ENCODE measurements around the gene AACS. TPM values are rescaled to one million over a fixed set of nuclear protein-coding genes. Genes with fewer than 3 reads are reported as not detected.

AACS gene
- total RNA-seq, 1 donor from 2014 or later, result 16.6 TPM

DNA sequence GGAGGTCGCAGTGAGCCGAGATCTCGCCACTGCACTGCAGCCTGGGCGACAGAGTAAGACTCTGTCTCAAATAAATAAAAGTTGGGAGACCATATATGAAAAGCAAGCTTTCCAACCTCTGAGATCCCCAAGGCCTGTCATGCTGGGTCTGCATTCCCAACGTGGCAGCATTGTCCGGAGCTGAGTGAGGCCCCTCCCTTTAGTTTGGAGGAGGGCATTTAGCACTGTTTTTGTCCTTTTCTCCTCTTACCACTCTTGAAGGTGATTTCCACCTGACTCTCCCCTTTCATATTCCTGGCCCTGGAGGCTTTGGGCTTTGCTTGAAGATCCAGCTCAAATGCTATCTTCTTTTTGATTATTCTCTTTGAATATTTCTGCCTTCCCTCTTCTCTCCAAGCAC, 3.2 kb downstream of the AACS start:
- Histone ChIP-seq H3K4me2 (no peak overlapping the region), H2AFZ (replicated peaks) (no peak overlapping the region), H3F3A (ENCODE audit: low read depth) (peaks cover 8% of the 10 kb centered on the region), H3K9me3 (ENCODE audit: low read depth) (no peaks in the 10 kb centered on the region), H3K27ac (no peak overlapping the region), H4K20me1 (ENCODE audit: low read depth) (no peaks in the 10 kb centered on the region), H3K4me3 (no peak overlapping the region), H3K27me3 (peaks cover 13% of the 10 kb centered on the region), H3K36me3 (no peaks in the 10 kb centered on the region), H3K9ac (no peak overlapping the region), H3K79me2 (ENCODE audit: low read depth) (no peaks in the 10 kb centered on the region), H3K4me1 (peaks cover 14% of the 10 kb centered on the region)
- Mint-ChIP-seq H3K9me3 (no peaks in the 10 kb centered on the region), H3K27ac (no peak overlapping the region), H3K36me3 (peaks cover 3% of the 10 kb centered on the region), H3K4me3 (no peak overlapping the region), H3K27me3 (ENCODE audit: insufficient read depth, low read depth) (peaks cover 5% of the 10 kb centered on the region), H3K4me1 (peaks cover 11% of the 10 kb centered on the region)
- TF ChIP-seq, protein P1, sequence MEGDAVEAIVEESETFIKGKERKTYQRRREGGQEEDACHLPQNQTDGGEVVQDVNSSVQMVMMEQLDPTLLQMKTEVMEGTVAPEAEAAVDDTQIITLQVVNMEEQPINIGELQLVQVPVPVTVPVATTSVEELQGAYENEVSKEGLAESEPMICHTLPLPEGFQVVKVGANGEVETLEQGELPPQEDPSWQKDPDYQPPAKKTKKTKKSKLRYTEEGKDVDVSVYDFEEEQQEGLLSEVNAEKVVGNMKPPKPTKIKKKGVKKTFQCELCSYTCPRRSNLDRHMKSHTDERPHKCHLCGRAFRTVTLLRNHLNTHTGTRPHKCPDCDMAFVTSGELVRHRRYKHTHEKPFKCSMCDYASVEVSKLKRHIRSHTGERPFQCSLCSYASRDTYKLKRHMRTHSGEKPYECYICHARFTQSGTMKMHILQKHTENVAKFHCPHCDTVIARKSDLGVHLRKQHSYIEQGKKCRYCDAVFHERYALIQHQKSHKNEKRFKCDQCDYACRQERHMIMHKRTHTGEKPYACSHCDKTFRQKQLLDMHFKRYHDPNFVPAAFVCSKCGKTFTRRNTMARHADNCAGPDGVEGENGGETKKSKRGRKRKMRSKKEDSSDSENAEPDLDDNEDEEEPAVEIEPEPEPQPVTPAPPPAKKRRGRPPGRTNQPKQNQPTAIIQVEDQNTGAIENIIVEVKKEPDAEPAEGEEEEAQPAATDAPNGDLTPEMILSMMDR (IDR thresholded peaks at IDR 0.05), result no peak
- TF ChIP-seq EZH2phosphoT487 (IDR thresholded peaks at IDR 0.05), result no peak
- no peak for TF ChIP-seq EZH2 (IDR thresholded peaks at IDR 0.05)
- no peak for DNase-seq (ENCODE audit: low spot score)

DNA sequence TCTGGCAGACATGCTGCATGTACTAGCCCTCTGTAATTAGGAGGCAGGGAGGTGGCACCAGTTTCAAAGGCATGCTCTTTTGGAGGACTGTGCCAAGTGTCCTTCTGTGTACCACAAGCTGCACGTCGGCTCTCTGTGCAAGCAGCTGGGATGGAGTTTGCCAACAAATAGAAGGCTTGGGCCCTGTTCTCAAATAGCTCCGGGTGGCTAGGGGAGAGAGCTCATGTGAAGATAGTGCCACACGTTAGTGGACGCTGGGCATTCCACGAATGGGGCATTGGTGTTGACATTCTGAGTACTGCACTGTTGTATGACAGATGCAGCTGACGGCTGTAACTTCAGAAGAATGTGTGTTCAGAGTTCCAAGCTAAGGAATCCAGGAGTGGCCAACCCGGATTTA, 4.4 kb downstream of the AACS start:
- Mint-ChIP-seq H3K9me3 (no peaks in the 10 kb centered on the region), H3K27me3 (ENCODE audit: insufficient read depth, low read depth) (peaks cover 5% of the 10 kb centered on the region), H3K4me1 (peaks cover 11% of the 10 kb centered on the region), H3K36me3 (peaks cover 3% of the 10 kb centered on the region), H3K4me3 (no peak overlapping the region), H3K27ac (no peak overlapping the region)
- Histone ChIP-seq H4K20me1 (ENCODE audit: low read depth) (no peaks in the 10 kb centered on the region), H3K79me2 (ENCODE audit: low read depth) (no peaks in the 10 kb centered on the region), H3K4me3 (no peak overlapping the region), H3K9ac (no peak overlapping the region), H3K4me2 (no peak overlapping the region), H3K9me3 (ENCODE audit: low read depth) (no peaks in the 10 kb centered on the region), H3K36me3 (no peaks in the 10 kb centered on the region), H3K4me1 (peaks cover 13% of the 10 kb centered on the region), H3F3A (ENCODE audit: low read depth) (peaks cover 8% of the 10 kb centered on the region), H2AFZ (replicated peaks) (no peak overlapping the region), H3K27me3 (peaks cover 2% of the 10 kb centered on the region), H3K27ac (no peak overlapping the region)
- DNase-seq (ENCODE audit: low spot score), result no peak
- TF ChIP-seq EZH2 (IDR thresholded peaks at IDR 0.05) (no peak), EZH2phosphoT487 (IDR thresholded peaks at IDR 0.05) (no peak)
- TF ChIP-seq, protein P1 (IDR thresholded peaks at IDR 0.05), result no peak

DNA sequence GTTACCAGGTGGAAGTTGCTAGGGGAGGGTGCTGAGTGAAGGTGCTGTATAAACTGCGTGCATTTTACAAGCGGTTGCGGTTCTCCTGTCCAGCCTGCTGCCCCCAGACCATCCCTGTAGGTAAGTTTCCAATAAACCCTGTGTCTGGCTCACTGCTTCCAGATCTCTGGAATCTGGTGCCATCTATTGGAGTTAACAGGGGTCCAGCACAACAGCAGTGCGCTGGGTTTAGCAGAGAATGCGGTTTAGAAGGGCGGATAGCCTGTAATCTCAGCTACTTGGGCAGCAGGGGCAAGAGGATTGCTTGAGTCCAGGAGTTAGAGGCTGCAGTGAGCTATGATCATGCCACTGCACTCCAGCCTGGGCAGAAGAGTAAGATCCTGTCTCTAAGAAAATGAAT, 4.9 kb downstream of the AACS start:
- H3K9me3 ChIP-seq (ENCODE audit: low read depth), result no peaks in the 10 kb centered on the region
- Mint-ChIP-seq H3K27ac (no peak overlapping the region), H3K9me3 (no peaks in the 10 kb centered on the region), H3K36me3 (peaks cover 3% of the 10 kb centered on the region), H3K27me3 (ENCODE audit: insufficient read depth, low read depth) (peaks cover 5% of the 10 kb centered on the region), H3K4me1 (peaks cover 11% of the 10 kb centered on the region), H3K4me3 (no peak overlapping the region)
- H3K79me2 ChIP-seq (ENCODE audit: low read depth), result no peaks in the 10 kb centered on the region
- H4K20me1 ChIP-seq (ENCODE audit: low read depth), result no peaks in the 10 kb centered on the region
- no peak overlapping the region for H3K27ac ChIP-seq
- H3F3A ChIP-seq (ENCODE audit: low read depth), result peaks cover 8% of the 10 kb centered on the region
- H3K4me2 ChIP-seq, result no peak overlapping the region
- H3K4me1 ChIP-seq, result peaks cover 11% of the 10 kb centered on the region
- peak; percentile 62 for DNase-seq (ENCODE audit: low spot score)
- H2AFZ ChIP-seq (replicated peaks), result no peak overlapping the region
- TF ChIP-seq, protein P1 (IDR thresholded peaks at IDR 0.05), result peak; percentile 44
- TF ChIP-seq EZH2 (IDR thresholded peaks at IDR 0.05), result no peak
- TF ChIP-seq EZH2phosphoT487 (IDR thresholded peaks at IDR 0.05), result no peak
- no peaks in the 10 kb centered on the region for H3K27me3 ChIP-seq
- no peak overlapping the region for H3K4me3 ChIP-seq
- H3K36me3 ChIP-seq, result no peaks in the 10 kb centered on the region
- no peak overlapping the region for H3K9ac ChIP-seq

All from neural progenitor cell (in vitro differentiated cells).